Fibroblast of peridontal ligament (primary cell): ENCODE results near the gene UTP3.
"Not testable (repeated sequence)": the region's sequence is repeated elsewhere in the genome, so short reads cannot be mapped to it uniquely, and the experiment has no call there.

Experiments used
- DNase-seq: peaks from one replicate; pipeline ENCODE4 v3.0.0-alpha.2; 2010; ENCODE audit errors: extremely low read depth

UTP3 gene

GRCh38 chr4:70682142-70682541, 6.2 kb upstream of the UTP3 start:
- DNase-seq = not testable (repeated sequence)

DNA sequence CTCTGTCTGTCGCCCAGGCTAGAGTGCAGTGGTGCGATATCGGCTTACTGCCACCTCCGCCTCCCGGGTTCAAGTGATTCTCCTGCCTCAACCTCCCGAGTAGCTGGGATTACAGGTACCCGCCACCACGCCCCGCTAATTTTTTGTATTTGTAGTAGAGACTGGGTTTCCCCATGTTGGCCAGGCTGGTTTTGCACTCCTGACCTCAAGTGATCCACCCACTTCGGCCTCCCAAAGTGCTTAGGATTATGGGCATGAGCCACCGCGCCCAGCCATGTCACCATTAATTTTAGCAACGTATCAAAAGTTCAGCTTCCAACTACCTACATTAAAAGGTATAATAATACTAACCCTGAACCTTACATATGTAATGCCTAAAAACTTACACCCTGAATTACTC, 940 bp upstream of the UTP3 start:
- DNase-seq = no peak

DNA sequence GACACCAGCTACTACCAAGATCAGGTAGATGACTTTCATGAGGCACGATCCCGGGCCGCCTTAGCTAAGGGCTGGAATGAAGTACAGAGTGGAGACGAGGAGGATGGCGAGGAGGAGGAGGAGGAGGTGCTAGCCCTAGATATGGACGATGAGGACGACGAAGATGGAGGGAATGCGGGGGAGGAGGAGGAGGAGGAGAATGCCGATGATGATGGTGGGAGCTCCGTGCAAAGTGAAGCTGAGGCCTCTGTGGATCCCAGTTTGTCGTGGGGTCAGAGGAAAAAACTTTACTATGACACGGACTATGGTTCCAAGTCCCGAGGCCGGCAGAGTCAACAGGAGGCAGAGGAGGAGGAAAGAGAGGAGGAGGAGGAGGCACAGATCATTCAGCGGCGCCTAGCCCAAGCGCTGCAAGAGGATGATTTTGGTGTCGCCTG, 481 bp downstream of the UTP3 start:
- DNase-seq = peak; percentile 11

DNA sequence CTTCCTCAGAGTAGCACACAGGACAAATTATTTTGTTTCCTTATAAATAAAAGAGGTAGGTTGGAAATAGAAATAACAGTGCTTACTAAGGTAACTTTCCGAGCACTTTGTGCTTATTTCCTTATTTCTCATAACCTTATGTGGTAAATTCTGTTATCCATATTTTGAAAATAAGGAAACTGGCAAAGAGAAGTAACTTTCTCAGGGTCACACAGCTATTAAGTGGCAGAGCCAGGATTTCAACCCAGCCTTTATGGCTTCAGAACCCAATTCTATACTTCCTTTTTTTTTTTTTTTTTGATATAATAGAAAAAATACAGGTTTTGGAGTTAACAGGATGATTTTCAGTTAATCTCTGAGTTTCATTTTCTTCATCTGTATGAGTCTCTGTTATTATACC, 3.3 kb downstream of the UTP3 start:
- DNase-seq = no peak

DNA sequence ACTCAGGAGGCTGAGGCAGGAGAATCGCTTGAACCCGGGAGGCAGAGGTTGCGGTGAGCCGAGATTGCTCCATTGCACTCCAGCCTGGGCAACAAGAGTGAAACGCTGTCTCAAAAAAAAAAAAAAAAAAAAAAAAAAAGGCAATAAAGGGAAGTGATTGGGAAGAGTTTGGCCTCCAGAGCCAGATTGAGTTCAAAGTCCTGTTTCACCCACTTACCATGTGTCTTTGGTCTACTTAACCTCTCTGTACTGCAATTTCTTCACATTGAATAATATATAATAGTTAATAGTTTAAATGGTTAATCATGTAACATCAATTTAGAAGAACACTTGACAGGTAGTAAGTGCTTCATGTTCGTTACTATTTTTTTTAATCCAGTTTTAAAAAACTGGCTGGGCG, 6.3 kb downstream of the UTP3 start:
- DNase-seq = not testable (repeated sequence)

DNA sequence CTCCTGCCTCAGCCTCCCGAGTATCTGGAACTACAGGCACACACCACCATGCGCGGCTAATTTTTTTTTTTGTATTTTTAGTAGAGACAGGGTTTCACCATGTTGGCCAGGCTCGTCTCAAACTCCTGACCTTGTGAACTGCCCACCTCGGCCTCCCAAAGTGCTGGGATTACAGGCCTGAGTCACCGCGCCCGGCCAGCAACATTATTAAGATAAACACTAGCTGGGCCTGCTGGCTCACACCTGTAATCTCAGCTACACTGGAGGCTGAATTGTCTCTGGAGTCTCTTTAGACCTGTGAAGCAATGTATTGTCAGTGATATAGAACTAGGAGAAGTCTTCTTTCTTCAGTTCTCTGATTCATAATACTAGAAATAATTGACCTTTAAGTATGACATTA, 10.1 kb downstream of the UTP3 start:
- not testable (repeated sequence) for DNase-seq

DNA sequence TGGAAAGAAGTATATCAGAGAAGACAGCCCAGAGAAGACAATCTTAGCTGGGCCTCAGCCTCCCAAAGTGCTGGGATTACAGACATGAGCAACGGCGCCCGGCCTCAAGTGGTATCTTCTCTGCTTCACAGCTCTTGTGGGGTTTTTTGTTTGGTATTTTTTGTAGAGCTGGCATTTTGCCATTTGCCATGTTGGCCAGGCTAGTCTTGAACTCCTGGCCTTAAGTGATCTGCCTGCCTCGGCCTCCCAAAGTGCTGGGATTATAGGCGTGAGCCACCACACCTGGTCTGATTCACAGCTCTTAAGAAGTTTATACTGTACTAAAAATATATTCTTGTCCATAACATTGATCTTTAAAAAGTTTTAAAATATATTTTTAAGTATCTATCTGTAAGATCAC, 12.4 kb downstream of the UTP3 start:
- no peak for DNase-seq

DNA sequence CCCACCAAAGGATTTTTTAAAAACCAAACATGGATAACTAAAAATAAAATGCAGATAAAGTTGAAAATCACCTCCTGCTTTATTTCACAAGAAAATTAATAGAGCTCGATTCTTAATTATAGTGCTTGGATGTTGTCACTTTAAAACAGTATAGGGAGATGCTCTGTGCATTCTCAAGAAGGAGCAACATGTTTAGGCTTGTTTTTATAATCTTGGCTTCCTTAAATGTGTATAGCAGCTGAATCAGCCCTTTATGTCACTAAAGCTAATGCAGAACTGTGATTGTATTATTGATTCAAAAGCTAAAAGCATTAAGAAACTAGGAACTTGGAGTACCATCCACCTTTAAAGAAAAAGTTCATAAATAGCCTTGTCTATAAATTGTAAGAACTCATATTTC, 12.9 kb downstream of the UTP3 start:
- DNase-seq = no peak

DNA sequence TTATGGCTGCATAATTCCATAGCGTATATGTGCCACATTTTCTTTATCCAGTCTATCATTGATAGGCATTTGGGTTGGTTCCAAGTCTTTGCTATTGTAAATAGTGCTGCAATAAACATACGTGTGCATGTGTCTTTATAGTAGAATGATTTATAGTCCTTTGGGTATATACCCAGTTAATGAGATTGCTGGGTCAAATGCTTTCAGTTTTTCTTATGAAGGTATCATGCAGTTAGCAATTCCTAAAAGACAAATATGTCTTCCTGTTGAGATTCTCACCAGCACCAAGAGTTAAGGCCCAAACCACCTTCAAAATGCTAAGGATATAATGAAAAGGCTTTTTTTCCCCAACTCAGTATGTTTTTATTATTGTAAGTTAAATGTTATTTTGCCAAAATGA, 14.3 kb downstream of the UTP3 start:
- DNase-seq = not testable (repeated sequence)

DNA sequence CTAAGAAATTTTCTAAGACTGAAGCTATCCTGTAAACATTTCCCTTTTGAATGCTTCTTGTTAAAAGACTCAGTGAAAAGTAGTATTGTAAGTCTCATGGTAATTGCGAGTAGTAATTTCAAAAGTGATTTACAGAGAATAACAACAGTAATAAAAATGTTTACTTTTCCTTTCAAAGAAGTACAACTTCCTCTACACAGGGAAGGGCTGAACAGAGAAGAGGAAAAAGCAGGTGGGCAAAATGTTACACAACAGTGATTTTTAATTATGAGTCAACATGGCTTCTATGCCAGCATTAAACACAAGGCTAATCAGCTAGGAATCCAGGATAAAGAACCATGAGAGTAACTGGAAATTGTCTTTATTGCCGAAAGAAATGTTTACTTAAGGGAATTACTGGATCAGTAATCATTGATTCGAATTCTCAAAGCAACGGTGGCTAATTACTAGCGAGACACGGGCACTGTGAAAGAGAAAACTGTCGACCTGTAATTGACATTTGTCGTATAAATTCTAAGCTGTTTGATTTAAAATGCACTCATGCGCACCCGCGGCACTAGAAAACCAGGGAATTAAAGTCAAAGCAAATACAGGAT, 15.4 kb downstream of the UTP3 start:
- DNase-seq = peak; percentile 78

DNA sequence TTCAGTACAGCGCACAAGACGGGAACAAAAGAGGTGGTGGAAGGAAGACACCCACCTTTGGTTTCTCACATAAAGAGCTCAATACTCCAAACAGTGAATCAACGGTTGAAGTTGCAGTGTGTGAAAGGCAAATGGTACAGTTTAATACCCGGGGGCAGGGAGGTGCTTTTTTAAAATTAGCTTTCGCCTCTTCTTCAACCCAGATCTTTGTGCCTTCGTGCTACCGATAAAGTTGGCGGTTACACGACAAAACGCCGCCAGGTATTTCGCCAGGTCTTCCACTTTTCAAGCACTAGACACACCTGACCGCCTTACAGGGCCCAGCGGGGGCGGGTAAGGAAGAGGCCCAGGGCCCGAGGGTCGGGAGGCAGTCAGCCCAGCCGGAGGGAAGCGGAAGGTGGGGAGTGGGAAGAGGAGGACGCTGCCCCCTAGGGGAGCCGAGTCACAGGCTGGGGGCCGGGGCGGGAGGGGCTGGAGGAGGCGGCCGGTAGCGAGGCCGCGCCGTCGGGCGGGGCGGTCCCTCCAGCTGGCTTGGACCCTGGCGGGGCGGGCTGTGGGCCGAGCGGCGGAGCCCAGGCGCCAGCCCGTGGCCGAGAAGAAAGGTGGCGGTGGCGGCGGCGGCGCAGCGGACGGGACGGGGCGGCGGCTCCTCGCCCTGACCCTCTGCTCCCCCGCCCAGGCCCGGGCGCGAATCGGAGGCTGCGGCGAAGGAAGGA, 16.0 kb downstream of the UTP3 start:
- DNase-seq = peak; percentile 57

DNA sequence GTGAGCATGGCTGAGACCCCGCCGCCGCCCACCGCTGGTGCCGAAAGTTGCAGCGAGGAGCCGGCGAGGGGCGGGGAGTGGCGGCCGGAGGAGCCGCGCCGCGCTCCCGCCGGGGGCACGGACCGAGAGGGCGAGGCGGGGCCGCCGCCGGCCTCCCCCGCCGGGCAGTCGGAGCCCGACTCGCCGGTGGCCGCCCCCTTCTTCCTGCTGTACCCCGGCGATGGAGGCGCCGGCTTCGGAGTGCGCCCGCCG, 16.5 kb downstream of the UTP3 start:
- DNase-seq = no peak

- DNase-seq = peak; percentile 45
These were observed 17.1 kb downstream of the UTP3 start for GRCh38 chr4:70705183-70706043.

DNA sequence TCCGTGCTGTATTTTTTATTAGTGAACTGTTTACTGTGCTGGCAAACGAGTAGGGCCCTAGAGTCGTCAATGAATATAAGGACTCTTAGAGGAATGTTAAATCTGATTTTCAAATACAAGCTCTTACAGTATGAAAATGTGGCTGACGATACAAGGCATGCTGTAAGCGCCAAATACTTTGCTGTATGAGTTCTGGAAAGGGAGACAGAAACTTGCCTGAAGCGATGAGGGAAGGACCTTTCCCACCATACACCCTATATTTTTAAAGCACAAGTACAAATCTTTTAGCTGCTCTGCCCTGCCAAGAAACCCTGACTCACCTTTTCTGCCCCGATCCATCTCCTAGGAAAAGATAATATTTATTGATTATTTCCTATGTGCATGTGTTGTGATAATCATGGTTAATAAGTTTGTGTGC, 17.7 kb downstream of the UTP3 start:
- DNase-seq = no peak

GRCh38 chr4:70706516-70706915, 18.2 kb downstream of the UTP3 start:
- no peak for DNase-seq

- no peak for DNase-seq
These were observed 21.4 kb downstream of the UTP3 start for GRCh38 chr4:70709611-70710205.

- DNase-seq = no peak
These were observed 23.3 kb downstream of the UTP3 start for GRCh38 chr4:70711599-70711998.

- DNase-seq = no peak
These were observed 23.8 kb downstream of the UTP3 start for GRCh38 chr4:70712150-70712549.

DNA sequence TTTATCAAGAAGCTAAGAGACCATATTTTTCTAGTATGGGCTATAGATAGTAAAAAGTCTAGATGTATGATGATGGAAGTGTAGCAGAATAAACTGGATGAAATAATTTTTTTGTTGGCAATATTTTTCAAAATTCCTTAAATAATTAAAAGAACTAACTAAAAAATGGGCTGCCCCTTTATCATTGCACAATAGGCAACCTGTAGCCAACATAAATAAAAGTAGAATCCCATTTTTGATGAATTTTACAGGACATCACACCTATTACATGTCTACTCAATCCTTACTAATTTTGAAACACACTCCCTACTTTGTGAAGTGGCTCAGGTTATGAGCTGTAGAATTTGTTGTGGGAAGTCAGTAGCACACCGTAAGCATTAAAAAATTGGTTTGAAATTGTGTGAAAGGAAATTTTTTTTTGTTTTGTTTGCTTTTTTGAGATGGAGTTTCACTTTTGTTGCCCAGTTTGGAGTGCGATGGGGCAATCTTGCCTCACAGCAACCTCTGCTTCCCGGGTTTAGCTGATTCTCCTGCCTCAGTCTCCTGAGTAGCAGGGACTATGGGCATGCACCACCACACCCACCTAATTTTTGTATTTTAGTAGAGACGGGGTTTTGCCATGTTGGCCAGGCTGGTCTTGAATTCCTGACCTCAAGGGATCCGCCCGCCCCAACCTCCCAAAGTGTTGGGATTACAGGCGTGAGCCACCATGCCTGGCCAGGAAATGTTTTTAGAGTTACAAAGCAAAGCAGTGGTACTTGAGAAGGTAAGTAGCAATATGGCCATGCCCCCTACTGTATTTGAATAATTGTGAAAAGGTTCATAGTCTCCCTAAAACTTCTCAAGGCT, 24.5 kb downstream of the UTP3 start:
- DNase-seq = no peak

- no peak for DNase-seq
These were observed 25.2 kb downstream of the UTP3 start for GRCh38 chr4:70713453-70714078.
